SK-N-MC (cell line): ENCODE measurements around the gene TNIK.

Experiments
- EZH2 ChIP-seq: fragments of 200-600 bp; sonication (generic); IDR thresholded peaks from one replicate; pipeline ENCODE4 v1.6.1; 2017; ENCODE audit warnings: antibody characterized with exemption
- FOXP2 ChIP-seq: optimal IDR thresholded peaks from 2 replicates; pipeline ENCODE3; 2011; ENCODE audit warnings: mild to moderate bottlenecking, moderate library complexity; ENCODE audit not compliant: insufficient read depth; ENCODE audit errors: extremely low read length, control extremely low read depth
- POLR2AphosphoS5 ChIP-seq: IDR thresholded peaks from 2 replicates; pipeline ENCODE4 v1.6.1; 2012; ENCODE audit warnings: mild to moderate bottlenecking, low read depth, low read length, borderline replicate concordance

DNA sequence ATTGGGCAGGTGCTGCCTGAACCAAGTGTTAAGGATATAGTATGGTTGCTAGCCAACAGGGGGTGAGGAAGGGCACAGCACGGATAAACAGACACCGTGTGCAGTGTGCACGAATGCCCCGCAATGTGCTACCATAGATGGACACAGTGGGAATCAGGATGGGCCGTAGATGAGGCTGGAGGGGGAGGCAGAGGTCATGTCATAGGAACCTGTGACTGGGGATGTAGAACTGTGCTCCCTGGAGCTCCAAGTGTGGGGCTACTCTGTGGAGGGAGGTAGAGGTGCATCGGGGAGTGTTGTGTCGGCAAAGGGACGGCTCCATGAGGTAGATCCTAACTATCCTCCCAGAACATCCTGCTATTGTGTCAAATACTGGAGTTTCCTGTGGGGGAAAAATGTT, 102.5 kb downstream of the TNIK start:
- no peak for TF ChIP-seq EZH2
- TF ChIP-seq POLR2AphosphoS5, result no peak
- TF ChIP-seq FOXP2, result no peak
